DMS53 treated with DMSO at 0.1 percent for 48 hours (cell line): Measurements from ENCODE around the gene VCAN.

Experiments used
- DNase-seq: peaks from one replicate; lab custom pipeline; 2025; ENCODE audit not compliant: unreplicated experiment; lab: John Stamatoyannopoulos, UW

The VCAN gene

DNA sequence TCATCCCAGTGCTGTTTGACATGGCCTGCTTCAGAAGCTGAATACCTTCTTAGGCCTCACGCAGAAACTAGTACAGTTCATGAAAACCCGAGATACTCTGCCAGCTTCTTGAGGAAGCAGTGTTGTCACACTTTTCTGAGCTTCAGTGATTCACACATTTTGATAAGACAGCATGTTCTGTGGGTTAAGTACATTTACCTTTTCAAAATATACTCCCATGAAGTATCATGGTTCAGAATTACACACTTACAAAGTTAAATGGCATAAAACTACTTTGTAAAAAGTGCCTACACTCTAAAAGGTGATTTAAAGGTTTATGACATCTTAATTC lies 56.9 kb downstream of the VCAN start:
- DNase-seq, result no peak

- no peak for DNase-seq
These were observed 58.6 kb downstream of the VCAN start for GRCh38 chr5:83530193-83530592.

DNA sequence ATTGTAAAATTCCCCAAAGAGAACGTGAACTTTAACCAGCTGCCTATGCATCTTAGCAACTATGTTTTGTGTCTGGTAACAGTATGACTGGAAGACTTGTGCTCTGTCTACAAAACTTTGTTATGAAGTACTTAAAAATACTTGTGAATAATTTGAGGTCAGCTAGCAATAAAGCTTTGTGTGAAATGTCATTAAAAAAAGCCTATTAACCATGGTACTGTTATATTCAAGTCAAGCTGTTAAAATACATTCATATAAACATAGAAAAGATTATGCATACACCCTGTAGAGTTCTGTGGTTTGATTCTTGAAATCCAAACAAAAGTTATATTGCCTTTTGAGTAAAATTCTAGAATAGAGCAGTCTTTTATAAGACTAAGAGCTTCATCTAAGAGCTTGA lies 60.1 kb downstream of the VCAN start:
- DNase-seq, result no peak

- no peak for DNase-seq
These were observed 67.4 kb downstream of the VCAN start for GRCh38 chr5:83538786-83539462.

DNA sequence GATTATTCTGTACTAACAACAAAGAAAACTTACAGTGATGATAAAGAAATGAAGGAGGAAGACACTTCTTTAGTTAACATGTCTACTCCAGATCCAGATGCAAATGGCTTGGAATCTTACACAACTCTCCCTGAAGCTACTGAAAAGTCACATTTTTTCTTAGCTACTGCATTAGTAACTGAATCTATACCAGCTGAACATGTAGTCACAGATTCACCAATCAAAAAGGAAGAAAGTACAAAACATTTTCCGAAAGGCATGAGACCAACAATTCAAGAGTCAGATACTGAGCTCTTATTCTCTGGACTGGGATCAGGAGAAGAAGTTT lies 67.9 kb downstream of the VCAN start:
- DNase-seq, result no peak

- no peak for DNase-seq
These were observed 68.6 kb downstream of the VCAN start for GRCh38 chr5:83540105-83540504.

DNA sequence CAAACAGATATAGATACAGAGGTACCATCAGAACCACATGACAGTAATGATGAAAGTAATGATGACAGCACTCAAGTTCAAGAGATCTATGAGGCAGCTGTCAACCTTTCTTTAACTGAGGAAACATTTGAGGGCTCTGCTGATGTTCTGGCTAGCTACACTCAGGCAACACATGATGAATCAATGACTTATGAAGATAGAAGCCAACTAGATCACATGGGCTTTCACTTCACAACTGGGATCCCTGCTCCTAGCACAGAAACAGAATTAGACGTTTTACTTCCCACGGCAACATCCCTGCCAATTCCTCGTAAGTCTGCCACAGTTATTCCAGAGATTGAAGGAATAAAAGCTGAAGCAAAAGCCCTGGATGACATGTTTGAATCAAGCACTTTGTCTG lies 69.2 kb downstream of the VCAN start:
- no peak for DNase-seq

DNA sequence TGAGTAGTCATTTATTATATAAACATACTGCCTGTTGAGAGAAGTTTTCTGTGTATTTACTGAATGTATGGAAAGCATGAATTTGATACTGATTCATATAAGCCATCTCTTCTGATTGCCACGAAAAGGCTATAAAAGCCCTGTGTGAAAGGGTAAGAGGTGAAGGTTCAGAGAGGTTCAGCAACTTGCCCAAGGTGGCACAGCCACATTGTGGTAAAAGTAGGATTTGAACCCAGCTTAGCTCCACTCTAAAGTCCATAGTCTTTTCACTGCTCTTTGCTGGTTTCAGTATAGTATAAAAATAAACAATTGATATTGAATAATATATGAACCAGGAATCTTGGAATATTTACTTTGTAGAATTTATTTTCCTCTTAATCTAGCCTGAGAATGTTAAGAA lies 71.3 kb downstream of the VCAN start:
- DNase-seq, result no peak

GRCh38 chr5:83543898-83544297 lies 72.4 kb downstream of the VCAN start:
- DNase-seq, result no peak

DNA sequence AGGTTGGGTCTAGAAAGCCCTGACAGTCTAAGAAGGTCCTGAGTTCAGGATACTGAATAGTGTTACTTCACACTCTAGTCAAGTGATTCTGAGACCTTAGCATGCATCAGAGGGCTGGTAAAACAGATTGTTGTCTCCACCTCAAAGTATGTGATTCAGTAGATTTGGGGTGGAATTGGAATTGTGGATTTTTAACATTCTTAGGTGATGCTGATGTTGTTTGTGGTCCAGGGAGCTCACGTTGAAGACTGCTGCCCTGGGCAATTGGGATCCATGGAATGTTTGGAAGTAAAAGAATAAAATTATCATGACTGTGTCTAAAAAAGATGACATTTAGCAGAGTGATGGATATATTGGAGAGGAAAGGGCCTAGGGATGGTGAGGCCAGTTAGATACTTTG lies 75.6 kb downstream of the VCAN start:
- DNase-seq, result no peak

- no peak for DNase-seq
These were observed 76.3 kb downstream of the VCAN start for GRCh38 chr5:83547889-83548288.

DNA sequence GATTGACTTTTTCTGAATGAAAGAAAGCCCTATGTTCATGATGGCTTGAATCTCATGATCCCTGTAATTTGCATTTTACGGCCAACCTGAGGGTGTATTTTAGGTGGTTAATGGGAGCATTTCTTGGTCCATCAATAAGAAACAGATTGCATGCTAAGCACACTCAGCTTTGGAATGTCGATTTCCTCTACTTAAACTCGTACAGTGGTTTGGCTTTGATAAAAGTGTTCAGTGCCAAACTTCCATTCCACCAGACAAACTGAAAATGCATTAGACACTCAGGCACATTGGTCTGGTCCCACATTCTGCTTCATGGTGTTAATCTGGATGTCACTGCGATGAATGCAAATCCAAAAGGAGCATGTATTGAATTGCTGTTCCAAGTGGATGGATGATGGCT lies 77.0 kb downstream of the VCAN start:
- DNase-seq, result no peak

GRCh38 chr5:83549076-83549475 lies 77.5 kb downstream of the VCAN start:
- DNase-seq, result no peak

DNA sequence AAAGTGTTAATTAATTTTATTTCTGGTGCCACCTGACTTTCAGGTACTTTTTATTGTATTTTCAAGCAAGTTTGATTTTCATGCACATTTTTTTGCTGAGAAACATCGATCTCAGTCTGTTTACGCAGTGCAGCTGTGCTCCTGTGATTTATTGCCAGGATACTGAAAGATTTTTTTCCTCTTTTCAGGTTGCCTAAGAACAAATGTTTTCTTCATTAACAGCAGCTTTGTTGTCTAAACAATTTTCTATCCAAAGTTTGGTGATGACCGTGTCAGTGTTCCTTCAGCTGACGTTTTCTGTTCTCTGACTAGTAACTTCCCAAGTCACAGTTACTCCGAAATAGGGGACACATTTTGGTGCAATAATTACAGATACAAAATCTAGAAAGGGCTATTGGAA lies 78.1 kb downstream of the VCAN start:
- DNase-seq, result no peak

DNA sequence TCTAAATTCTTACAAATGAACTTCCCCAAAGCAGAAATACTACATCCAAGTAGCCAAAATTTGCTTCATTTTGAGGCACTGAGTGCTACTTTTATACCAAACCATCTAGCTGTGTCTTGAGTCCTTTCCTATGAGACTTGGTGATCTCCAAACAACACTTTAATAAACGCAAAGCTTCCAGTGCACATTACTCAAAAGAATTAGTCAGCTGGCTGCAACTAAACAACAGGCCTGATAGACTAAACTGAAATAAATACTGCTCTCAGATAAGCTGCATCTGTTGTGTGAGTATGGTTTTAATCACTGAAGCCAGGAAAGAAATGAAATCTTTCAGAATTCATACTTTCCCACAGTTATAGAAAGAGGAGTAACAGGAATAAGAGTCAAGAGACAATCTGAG lies 80.3 kb downstream of the VCAN start:
- no peak for DNase-seq

DNA sequence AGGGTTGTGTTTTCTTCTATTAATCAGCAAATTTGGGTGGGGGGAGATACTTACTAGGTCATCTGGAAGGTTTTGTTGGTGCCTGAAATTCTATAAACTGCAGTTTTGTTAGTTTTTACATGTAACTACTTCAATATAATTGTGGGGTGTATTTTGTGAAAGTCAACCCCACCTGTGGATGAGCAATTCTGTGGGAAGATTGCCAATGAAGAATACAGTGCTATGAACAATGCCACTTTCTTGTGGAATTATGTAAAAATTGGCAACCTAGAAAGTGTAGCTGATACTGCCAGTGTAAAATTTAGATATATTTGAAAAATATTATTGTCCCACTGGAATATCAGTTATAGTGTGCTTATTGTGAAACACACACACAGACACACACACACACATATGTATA lies 80.7 kb downstream of the VCAN start:
- DNase-seq, result no peak

DNA sequence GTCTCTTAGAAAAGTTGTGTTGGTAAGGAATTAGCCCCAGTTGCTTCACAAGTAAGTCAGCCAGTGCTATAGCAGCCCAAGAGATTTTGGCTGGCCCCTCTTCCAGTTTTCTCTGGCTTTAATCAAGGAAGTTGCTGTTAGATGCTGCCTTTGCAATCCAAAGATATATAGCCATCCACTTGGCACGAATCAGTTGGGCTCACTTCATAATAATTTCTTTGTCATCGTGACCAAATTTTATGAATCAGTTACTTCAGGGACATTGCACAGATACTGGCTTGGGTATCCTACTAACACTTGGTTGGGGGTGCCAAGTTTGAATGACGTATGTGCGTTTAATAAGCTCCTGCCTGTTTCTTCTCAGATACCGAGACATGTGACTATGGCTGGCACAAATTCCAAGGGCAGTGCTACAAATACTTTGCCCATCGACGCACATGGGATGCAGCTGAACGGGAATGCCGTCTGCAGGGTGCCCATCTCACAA lies 81.5 kb downstream of the VCAN start:
- DNase-seq, result no peak

DNA sequence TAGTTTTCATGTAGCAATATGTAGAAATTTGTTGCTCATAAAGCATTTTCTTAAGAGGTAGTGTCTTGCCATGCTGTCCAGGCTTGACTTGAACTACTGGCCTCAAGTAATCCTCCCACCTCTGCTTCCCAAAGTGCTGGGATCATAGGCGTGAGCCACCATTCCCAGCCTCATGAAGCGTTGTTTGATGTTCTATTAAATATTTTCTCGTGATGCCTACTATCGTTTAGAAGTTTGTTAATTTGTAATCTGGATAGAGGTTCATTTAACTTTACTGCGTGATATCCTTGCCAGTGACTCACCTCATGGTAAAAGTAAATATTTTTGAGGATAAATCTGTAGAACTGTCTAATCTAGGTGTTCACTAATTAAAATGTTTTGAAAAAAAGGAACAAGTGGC lies 82.6 kb downstream of the VCAN start:
- DNase-seq, result no peak

DNA sequence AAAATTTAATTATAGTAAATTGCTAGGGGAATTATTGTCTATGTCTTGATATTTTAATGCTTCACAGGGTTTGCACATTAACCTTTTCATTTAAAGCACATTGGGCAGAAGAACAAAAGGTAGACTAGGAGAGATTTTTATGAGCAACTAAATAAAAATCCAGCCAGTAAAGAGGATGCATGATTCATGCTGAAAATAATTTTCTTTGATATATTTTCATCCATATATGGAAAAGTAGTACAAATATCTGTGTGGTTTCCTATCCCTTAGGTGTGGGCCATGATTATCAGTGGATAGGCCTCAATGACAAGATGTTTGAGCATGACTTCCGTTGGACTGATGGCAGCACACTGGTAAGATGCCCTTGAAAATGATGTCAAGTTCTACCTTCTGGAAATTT lies 83.1 kb downstream of the VCAN start:
- DNase-seq, result no peak

- no peak for DNase-seq
These were observed 83.7 kb downstream of the VCAN start for GRCh38 chr5:83555263-83555662.

GRCh38 chr5:83556190-83556589 lies 84.6 kb downstream of the VCAN start:
- DNase-seq, result no peak

DNA sequence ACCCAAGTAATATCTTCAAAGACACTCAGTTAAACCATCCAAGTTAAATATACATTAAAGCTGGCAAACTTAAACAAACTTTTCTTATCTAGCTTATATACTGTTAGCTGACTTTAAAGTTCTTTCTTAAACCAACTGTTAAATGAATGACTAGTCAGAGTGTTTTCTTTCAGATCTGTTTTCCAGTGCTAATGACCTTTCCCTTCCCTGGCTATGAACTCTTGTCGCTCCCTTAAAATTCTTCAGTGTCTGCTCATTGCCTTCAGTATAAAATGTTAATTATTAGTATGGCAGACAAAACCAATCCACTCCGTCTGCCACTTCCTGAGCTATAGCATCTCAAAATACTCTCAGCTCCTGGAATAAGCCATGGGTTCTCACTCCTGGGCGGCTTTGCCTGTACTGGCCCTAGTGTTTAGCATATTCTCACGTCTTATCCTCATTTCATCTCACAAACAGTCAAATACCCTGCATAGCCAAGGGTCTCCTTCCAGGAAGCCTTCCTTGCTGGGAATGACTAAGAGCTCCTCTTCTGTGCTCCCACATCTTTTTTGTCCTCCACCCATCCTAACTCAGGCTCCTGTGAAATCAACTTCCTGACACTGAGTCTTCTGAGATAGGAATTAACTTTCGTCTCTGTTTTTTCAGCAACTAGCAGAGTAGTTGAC lies 87.7 kb downstream of the VCAN start:
- DNase-seq, result no peak

DNA sequence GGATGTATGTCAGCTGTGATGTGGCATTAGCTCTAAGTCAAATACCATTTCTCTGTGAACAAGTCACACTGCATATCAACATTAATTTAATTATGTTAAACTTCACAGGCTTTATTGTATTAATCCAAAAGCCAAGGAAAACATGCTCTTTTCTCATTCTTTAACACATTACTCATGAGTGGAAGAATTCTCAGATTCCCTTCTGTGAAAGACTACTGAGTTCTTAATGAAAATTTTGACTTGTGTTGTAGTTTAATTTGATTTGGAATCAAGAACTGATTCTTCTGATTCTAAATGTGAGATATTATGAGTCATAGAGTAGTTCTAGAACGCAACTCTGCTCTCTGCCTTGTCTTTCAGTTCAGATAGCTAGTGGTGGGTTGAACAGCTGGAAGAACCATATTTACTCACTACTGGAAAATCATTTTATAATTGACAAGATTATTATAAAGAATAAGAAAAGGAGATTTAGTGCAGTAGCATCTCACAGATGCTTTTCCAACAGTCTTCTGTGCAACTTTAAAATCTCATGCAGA lies 90.6 kb downstream of the VCAN start:
- DNase-seq, result no peak
